Right renal pelvis (tissue), 4 donors: ENCODE data around the gene ACOT11. TPM values are rescaled to one million over a fixed set of nuclear protein-coding genes. Genes with fewer than 3 reads are reported as not detected.
A peak's percentile ranks its signal among the peaks of the same experiment; 100 is the strongest.
"Not testable (repeated sequence)": the region's sequence is repeated elsewhere in the genome, so short reads cannot be mapped to it uniquely, and the experiment has no call there.

Source experiments
- DNase-seq, 4 donors: peaks; one replicate each; pipeline ENCODE4 v3.0.0-alpha.2; 2013; ENCODE audit warnings: low read depth in 4 of 4, low spot score in 3 of 4, missing footprints in 1 of 4
- polyA plus RNA-seq, 4 donors: library from polyadenylated mRNA; unstranded; fragments of 120-200 nt; gene quantifications; one replicate each; pipeline ENCODE4 v1.2.1, GENCODE V29; 2013; ENCODE audit not compliant: insufficient read length in 4 of 4

Gene ACOT11
- polyA plus RNA-seq, 4 donors = 9.0 to 14.1 (median 10.3) TPM

- not testable (repeated sequence) for DNase-seq
These were observed 11.4 kb upstream of the ACOT11 start for GRCh38 chr1:54536656-54537055.

GRCh38 chr1:54537611-54538010, 10.4 kb upstream of the ACOT11 start:
- DNase-seq = no peak

GRCh38 chr1:54538538-54538937, 9.5 kb upstream of the ACOT11 start:
- DNase-seq = no peak

DNA sequence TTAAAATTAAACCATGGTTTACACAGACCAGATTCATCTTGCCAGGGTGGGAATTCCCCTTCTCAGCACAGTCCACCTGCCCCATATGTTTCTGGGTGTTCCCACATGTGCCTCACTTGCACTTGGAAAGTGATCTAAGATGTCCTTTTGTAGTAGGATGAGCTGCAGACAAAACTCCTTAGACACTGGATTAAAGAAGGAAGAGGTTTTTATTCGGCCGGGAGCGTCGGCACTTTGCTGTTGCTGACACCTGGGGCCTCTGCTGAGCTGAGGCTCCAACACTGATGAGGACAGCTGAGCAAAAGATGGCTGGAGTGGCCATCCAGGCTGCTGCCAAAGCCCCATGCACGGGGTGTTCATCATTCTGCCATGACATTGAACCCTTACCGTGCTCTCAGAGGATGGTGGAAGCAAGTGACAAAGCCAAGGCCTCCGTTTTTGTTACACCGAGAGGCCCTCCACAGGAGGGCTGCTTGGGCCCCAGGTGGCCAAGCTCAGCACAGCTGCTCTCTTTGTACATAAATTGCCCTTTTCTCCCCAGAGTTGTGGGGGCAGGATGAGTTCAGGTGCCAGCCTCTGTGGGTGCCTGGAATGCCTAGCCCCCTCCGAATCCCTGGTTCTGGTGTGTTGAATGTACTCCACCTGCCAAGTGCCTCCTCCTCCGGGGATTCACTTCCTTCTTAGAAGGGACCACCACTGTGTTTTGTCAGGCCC, 7.3 kb upstream of the ACOT11 start:
- DNase-seq = no peak

DNA sequence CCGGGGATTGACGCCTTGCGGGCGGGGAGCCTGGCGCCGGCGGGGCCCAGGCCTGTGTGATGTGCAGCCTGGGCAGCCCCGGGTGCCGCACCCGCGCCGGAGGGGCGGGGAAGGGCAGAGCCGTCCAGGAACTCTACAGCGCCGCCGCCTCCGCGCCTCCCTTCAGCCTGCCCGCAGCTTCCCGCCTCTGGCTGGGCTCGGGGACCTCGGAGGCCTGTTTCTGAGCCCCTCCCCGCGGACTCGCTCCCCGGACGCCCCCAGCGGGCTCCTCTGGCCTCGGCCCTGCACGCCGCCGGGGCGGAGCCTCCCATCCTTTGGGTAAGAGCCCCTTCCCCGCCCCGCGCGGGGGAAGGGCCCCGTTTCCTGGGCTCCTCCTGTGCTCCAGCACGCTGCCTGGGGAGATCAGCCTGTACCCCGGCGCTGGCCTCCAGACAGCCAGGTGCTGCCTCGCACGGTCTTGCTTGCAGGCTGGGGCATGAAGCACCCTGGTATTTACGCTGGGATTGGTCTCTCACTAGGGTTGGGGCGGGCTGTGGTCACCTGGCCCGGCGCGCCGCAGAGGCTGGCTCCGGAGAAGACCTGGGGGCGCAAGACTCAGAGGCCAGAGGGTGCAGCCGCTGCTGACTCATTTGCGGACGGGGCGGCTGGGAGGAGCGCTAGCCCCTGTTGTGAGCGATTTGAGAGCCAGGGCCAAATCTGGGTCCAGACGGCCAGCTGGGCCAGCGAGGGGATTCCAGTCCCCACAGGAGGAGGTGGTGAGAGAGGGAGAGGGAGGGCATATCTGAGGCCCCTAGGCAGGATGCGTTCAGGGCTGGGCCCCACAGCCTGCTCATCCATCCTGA, 5.7 kb upstream of the ACOT11 start:
- peak in 2 of 4 donors; percentile 36 to 53 for DNase-seq

DNA sequence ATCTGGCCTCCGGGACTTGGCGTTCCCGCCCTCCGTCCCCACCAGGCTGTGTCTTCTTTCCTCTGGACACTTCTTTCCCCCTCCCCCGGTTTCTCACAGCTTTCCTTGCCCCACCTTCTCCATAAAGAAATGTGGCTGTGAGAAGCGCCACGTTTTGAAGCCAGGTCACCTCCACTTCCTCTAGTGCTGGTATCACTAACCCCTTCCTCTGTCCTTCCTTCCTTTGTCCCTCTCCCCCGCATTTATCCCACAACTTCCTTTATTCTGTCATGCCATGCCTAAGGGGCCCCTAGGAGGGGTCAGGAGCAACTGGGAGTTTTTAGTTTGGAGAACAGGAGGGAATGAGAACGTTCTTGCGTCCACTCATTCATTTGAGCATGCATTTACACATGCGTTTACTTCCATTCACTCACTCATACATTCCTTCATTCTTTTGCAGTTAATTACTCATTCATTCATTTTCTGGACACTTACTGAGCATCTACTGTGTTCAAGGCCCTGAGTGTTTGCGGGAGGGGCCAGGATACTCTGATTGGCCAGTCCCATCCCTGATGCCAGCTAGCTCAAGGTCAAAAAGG, 5.0 kb upstream of the ACOT11 start:
- DNase-seq = no peak

DNA sequence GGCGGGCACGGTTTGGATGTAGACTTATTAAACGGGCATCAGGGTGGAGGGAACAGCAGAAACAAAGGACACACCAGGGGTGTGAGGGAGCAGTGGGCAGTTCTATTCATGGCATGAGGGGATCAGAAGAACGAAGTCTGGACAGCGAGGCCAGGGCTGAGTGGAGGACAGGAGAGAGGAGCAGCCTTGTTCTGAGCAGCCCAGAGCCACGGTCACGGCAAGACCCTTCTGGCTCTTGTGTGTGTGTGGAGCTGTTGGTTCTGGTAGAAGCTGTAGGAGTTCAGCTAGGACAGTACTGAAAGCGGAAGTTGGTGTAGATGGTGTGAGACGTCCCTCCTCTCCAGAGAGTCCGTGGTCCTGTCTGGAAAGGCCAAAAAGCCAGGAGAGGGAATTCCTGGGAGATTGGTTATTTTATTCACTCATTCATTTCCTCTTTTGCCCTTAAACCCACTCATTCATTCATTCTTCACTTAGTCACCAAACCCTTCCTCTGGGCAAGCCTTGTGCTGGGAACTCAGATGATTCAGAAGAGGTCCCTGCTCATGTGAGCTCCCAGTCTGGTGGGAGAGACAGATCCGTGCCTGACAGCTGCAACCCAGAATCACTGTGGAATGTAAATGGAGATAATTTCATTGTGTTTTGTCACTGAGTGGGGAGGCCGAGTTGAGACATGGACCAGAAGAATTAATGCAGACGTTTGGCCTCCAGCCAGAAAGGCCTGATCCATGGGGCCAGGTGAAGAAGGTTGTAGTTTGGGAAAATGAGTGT, 4.1 kb upstream of the ACOT11 start:
- no peak for DNase-seq

DNA sequence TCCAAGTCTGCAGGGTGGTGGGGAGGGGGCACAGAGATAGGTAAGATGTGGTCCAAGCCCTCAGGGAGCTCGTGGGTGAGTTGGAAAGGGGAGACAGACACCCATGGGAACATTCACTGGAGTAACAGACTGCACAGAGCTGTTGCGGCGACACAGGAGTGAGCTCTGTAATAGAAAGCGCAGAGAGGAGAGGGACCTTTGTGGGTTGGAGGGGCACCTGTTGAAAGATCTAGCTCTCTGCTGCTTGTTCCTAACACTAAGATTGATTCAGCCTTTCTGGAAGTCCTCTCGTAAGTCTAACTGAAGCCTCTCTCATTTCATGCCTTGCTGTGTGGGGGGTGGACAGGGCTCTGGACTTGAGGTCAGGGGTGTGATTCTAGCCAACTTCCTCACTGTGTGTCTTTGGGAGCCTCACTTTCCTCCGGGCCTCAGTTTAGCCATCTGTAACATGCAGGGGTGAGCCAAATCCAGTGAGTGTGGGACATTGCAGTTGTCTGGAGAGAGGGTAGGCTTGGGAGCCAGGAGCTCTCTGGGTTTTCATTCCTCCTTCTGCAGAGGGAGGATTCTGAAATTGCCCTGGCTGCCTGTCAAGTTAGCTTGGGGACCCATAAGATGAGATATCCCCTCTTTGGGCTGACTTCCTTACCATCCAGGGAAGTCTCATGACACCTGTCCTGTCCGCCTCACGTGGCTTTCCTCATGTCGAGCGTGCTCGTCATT, 2.0 kb upstream of the ACOT11 start:
- DNase-seq = no peak

GRCh38 chr1:54546651-54547401, 1.2 kb upstream of the ACOT11 start:
- DNase-seq = no peak

- DNase-seq = no peak
These were observed 489 bp downstream of the ACOT11 start for GRCh38 chr1:54548389-54549044.

DNA sequence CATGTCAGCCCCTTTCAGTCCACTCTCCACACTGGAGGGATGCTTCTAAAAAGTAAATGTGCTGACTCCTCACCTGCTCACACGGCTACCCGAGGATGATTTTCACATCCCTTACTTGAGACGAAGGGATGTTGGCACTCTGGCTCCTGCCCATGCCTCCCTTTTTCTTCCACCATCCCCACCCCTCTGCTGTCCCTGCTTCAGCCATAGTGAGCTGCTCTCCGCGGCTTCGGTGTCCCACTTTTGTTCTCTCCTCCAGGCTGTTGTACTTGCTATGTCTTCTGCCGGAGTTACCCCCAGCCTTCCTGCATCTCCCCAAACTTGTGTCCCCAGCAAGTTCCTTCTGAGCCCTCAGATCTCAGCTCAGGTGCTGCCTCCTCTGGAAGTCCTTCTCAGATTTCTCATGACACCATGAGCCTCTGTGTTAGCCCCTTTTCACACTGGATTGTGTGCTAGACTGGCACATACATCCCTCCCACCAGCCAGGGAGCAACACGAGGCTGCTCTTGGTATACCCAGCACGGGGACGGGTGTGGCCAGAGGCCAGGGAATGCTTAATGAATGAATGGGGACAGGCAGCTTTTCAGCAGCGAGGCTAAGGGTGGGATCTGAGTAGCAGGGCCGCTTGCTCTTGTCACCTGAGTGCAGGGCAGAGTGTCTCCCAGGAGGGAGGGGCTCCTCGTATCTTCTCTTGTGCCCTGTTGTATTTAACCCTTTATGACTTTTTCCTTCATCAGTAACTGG, 1.3 kb downstream of the ACOT11 start:
- DNase-seq = no peak

- no peak for DNase-seq
These were observed 3.9 kb downstream of the ACOT11 start for GRCh38 chr1:54551891-54552290.

- no peak for DNase-seq
These were observed 5.7 kb downstream of the ACOT11 start for GRCh38 chr1:54553602-54554313.

- DNase-seq = no peak
These were observed 8.1 kb downstream of the ACOT11 start for GRCh38 chr1:54556110-54556509.

DNA sequence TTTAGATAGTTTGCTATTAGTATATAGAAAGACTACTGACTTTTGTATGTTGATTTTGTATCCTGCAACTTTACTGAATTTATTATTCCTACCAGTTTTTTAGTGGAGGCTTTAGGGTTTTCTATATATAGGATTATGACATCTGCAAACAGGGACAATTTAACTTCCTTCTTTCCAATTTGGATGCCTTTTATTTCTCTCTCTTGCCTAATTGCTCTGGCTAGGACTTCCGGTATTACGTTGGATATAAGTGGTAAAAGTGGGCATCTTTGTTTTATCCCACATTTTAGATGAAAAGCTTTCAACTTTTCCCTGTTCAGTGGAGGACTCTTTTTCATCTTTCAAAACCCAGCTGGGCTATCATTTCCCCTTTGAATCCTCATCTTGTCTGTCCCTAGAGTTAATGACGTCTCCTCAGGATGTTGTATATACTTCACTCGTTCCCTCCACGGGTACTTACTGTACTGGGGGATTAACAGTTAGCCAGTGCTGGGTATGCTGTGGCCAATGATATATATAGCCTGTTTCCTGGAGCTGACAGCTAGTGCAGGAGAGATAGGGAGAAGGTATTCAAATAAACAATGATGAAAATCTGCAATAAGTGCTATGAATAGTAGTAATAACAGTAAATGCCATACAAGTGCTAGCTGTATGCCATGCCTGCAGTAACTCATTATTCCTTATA, 9.8 kb downstream of the ACOT11 start:
- DNase-seq = no peak

DNA sequence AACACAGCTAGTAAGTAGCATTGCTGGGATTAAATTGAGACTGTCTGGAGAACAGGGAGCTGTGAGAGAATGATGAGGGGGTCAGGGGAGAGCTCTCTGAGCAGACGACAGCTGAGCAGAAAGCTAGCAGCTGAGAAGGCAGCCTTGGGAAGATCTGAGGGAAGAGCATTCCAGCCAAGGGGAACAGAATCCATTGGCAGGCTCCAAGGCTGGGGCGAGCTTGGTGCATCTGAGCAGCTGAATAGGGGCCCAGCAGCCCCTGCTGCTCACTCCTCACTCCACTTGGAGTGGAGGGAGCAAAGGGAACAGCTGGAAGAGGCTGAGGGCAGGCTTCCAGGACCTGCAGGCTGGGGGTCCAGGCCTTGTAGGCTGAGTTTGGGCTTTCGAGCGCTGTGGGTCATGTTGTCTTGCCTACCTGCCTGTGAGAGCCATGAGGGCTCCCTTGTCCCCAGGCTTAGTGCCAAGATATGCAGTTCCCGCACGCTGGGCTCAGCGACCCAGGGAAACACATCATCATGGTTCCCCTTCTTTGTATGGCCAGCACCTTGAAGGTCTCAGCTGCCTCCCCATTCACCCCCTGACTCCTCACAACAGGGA, 10.5 kb downstream of the ACOT11 start:
- no peak for DNase-seq

DNA sequence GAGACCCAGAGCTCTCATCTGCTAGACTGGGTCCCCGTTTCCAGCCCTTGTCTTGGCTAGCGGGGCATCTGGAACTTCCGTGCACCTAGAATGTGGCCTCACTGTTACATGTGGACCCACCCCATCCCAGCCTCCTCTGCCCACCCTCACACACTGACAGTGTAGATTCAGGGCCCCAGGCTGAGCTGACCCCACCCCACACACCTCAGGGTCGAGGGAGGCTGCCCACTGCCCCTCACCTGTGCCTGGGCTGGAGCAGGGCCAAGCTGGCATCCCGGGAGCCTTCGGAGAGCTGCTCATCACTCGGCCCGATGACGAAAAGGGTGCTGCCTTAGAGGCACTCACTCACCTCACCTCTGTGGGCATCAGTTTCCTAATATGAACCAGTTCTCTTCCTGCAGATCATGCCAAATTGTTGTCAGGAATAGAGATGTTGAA, 11.1 kb downstream of the ACOT11 start:
- DNase-seq = no peak
